Pancreas (tissue), 10 donors: ENCODE measurements around the gene GBA2. TPM values are rescaled to one million over a fixed set of nuclear protein-coding genes. Genes with fewer than 3 reads are reported as not detected.

ENCODE experiments used
- ATAC-seq, 4 donors: fragments of 200-7000 bp; cut with Tn5 transposase; one replicate each; pipeline versions ENCODE4 v1.8.0 to v1.9.1; 2020; ENCODE audit warnings: mild to moderate bottlenecking in 4 of 4, moderate library complexity in 4 of 4
- DNase-seq, 6 donors: peaks; one replicate each; pipeline ENCODE4 v3.0.0-alpha.2; 2020
- FAIRE-seq: peaks from 2 replicates; lab custom pipeline; 2012; peaks lifted over from hg19 to GRCh38; lab: Jason Lieb, UNC
- H3K27ac ChIP-seq, 4 donors: fragments of 200-600 bp; sonication (generic); 1 replicate in 3 of 4; 2 replicates in 1 of 4; pipeline versions ENCODE4 v1.5.0 to v1.8.0; 2020
- H3K27me3 ChIP-seq, 4 donors: fragments of 200-600 bp; one replicate each; pipeline ENCODE4 v1.8.0; 2021
- H3K36me3 ChIP-seq, 3 donors: fragments of 200-600 bp; sonication (generic) in 1 of 3; one replicate each; pipeline versions ENCODE4 v1.5.0 to v1.8.0; 2020 to 2021
- H3K4me1 ChIP-seq, 3 donors: fragments of 200-600 bp; one replicate each; pipeline ENCODE4 v1.8.0; 2021
- H3K4me3 ChIP-seq, 4 donors: fragments of 200-600 bp; sonication (generic) in 2 of 4; one replicate each; pipeline versions ENCODE4 v1.5.0 to v1.8.0; 2020 to 2021
- H3K9me3 ChIP-seq, 4 donors: fragments of 200-600 bp; one replicate each; pipeline ENCODE4 v1.8.0; 2021
- WGBS, 2 donors: extraction: QIAGEN DNeasy Blood & Tissue Kit; methylation state at CpG; one replicate each; pipeline ENCODE4 v1.1.7; 2013; 5-methylcytosine and 5-hydroxymethylcytosine counted together
- intact Hi-C, 3 donors: fragments of 100-400 bp; cut with DNase I; formaldehyde crosslinking; loops; one replicate each; pipeline versions ENCODE4 v1.11.1 to v1.14.2; 2022
- polyA plus RNA-seq, 2 donors: library from polyadenylated mRNA; stranded (reverse); fragments of 200-250 nt; gene quantifications; one replicate each; pipeline ENCODE4 v1.2.3, GENCODE V29; 2013
- total RNA-seq, 6 donors: library from RNA; stranded (reverse); fragmentation: NEBNext Ultra II Directional in 4 of 6; extraction: Animal tissue kit (Norgen Biotek cat#: 25700) in 4 of 6; gene quantifications; one replicate each; pipeline versions ENCODE4 v1.2.1 to v1.2.4, GENCODE V29; 2021 to 2023
- TF ChIP-seq, protein P1 (sequence below), 4 donors: fragments of 200-600 bp; sonication (generic) in 3 of 4; IDR thresholded peaks; one replicate each; pipeline versions ENCODE4 v1.5.0 to v1.8.0; 2021; ENCODE audit warnings: antibody characterized with exemption in 4 of 4
- donor health status: healthy with polysubstance abuse.
- donor health status: DM: no; HTN: no; CAD: no; lungs with moderate emphysema.
- donor health status: DM: no; HTN: no; CAD: no.
- donor health status: control.
- donor health status: control.
- donor health status: Bipolar disorder and iron deficiency.
- donor health status: DM: yes; HTN: yes; CAD: no.
- donor health status: DM: no; HTN: no; CAD: no.
- donor health status: DM: no; HTN: no; CAD: no.
- donor health status: DM: yes; HTN: yes; CAD: no.

Gene GBA2
- total and polyA plus RNA-seq, 8 donors = 22.0 to 91.3 (median 34.4) TPM

DNA sequence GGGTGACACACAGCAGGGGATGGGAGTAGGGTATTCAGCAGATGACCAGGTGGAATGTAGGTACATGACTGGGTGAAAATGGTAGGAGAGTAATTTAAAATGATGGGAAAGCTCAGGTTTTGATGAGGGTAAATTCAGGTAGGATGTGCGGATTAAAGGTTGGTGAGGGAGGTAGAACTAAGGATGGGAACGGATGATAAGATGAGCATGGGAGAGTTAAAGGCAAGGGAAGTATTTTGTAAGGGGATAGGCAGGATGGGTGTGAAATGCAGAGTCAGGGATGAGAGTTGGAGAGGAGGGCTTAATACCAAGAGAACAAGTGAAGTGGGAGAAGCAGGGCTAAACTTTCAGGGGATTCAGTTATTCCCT lies 18.6 kb downstream of the GBA2 start:
- Histone ChIP-seq H3K27me3 (no peaks in the 10 kb centered on the region), H3K9me3 (no peaks in the 10 kb centered on the region), H3K27ac (peak overlapping the region in 2 of 4 donors; percentile 12 to 92), H3K36me3 (peaks cover 0 to 9% (median 0%) of the 10 kb centered on the region in 3 donors), H3K4me3 (peak overlapping the region in 3 of 4 donors; percentile 0 to 87 (median 72)), H3K4me1 (peaks cover 25 to 42% (median 26%) of the 10 kb centered on the region in 3 donors)
- DNase-seq (no peak), FAIRE-seq (no peak), ATAC-seq (no peak)
- whole genome bisulfite sequencing, 2 donors = 85 to 93% methylated on average over 2 of the region's 2 CpGs
- intact Hi-C loops = no loop called here
- TF ChIP-seq, protein P1, sequence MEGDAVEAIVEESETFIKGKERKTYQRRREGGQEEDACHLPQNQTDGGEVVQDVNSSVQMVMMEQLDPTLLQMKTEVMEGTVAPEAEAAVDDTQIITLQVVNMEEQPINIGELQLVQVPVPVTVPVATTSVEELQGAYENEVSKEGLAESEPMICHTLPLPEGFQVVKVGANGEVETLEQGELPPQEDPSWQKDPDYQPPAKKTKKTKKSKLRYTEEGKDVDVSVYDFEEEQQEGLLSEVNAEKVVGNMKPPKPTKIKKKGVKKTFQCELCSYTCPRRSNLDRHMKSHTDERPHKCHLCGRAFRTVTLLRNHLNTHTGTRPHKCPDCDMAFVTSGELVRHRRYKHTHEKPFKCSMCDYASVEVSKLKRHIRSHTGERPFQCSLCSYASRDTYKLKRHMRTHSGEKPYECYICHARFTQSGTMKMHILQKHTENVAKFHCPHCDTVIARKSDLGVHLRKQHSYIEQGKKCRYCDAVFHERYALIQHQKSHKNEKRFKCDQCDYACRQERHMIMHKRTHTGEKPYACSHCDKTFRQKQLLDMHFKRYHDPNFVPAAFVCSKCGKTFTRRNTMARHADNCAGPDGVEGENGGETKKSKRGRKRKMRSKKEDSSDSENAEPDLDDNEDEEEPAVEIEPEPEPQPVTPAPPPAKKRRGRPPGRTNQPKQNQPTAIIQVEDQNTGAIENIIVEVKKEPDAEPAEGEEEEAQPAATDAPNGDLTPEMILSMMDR (IDR thresholded peaks at IDR 0.05) = no peak

DNA sequence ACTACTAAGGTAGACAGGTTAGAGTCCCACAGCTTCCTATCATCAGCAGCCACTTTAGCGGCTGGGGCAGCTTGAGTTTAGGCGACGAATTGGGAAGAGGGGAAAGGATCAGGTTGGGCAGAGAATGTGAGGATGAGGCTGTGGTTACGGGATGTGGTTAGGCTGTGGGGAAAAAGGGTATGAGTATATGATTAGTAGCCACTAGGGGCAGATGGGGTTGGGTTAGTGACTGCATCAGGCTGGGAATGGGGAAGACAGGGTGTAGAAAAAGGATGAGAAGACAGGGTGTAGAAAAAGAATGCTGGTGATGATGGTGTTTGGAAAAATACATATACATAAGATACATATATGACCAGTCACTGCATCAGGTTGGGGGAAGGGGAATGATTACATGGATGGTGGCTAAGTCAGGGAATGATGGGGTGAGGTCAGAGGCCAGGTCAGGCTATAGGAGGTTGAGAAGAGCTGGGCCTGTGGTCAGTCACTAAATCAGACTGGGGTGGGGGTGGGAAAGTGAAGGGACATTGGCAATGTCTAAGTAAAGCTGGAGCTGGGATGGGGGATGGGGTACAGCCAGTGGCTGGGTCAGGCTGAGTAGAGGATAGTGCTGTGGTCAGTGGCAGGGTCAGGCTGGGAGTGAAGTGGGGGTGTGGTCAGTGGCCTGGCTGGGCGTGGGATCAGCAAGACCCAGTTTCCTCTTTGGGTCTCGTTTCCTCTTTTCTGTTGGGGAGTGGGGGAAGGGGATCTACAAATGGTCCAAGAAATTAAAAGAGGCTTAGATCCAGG lies 19.1 kb downstream of the GBA2 start:
- ATAC-seq (no peak), FAIRE-seq (no peak), DNase-seq (peak in 1 of 6 donors; percentile 67)
- peaks cover 25 to 42% (median 26%) of the 10 kb centered on the region in 3 donors for H3K4me1 ChIP-seq
- H3K36me3 ChIP-seq = peaks cover 0 to 9% (median under 1%) of the 10 kb centered on the region in 3 donors
- WGBS, 2 donors = 45 to 61% methylated on average over 6 of the region's 6 CpGs
- H3K4me3 ChIP-seq = peak overlapping the region in 1 of 4 donors; percentile 72
- intact Hi-C loops = no loop called here
- no peaks in the 10 kb centered on the region for H3K9me3 ChIP-seq
- H3K27me3 ChIP-seq = no peaks in the 10 kb centered on the region
- peak overlapping the region in 2 of 4 donors; percentile 19 to 92 for H3K27ac ChIP-seq
- TF ChIP-seq, protein P1 (IDR thresholded peaks at IDR 0.05) = peak; percentile 11 to 35 (median 26)

DNA sequence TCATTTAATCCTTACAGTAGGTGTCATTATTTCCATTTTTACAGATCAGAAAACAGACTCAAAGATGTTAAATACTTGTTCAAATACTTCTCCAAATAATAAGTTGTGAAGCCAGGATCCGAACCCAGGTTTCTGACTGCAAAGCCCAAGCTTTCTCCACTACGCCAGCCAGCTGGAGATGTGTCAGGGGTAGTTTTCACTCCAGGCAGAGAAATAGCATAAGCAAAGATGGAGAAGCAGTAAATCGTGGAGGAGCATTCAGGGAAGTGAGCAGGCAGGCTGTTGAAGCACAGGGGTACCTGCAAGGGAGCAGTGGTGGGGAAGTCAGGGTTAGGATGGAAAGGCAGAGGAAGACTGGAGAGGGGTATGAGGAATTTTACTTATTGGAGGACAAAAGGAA lies 19.9 kb downstream of the GBA2 start:
- Histone ChIP-seq H3K4me3 (peak overlapping the region in 1 of 4 donors; percentile 72), H3K27me3 (no peaks in the 10 kb centered on the region), H3K36me3 (peaks cover 0 to 16% (median 8%) of the 10 kb centered on the region in 3 donors), H3K27ac (peak overlapping the region in 1 of 4 donors; percentile 19), H3K4me1 (peaks cover 24 to 40% (median 25%) of the 10 kb centered on the region in 3 donors), H3K9me3 (no peaks in the 10 kb centered on the region)
- intact Hi-C loops = no loop called here
- 77 to 87% methylated on average over 3 of the region's 3 CpGs for WGBS, 2 donors
- ATAC-seq = no peak
- no peak for FAIRE-seq
- TF ChIP-seq, protein P1 (IDR thresholded peaks at IDR 0.05) = no peak
- no peak for DNase-seq

DNA sequence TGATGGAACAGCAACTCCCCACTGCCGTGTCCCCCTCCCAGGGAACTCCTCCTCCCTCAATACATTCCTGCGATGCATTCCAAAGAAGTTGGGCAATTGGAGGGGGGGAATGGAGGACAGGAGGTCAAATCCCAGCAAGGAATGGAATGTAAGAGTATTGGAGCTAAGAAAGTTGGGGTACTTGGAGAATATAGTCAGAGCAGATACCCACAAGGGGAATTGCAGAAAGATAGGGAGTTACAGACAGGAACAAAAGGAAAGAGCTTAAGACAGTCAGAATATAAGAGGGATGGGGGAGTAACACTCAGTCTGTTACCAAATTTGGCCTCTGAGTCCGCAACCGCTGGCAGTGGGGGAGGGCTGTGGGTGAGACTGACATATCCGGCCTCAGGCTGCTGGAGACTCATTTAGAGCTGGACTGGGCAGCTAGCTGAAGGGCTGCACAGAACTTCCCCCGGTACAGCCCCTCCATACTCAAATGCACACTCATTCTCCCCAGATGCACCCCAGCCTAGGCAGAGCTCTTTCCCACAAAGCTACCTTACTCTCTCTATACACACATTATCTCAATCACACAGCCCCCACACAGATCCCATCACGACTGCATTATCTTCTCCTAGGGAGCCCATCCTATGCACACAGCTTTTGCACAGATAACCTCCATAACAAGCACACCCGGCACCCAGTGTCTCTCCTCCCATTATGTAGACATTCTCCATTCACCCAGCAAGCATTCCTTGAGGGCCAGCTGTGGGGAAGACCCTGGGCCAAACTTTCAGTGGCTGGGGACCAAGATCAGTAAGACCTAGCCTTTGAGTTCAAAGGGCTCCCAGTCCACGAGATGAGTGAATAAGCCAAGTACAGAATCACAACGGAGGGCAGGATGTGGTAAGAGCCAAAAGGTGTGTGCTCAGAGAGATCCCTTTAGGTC lies 20.7 kb downstream of the GBA2 start:
- Histone ChIP-seq H3K9me3 (no peaks in the 10 kb centered on the region), H3K27ac (peak overlapping the region in 2 of 4 donors; percentile 11 to 28), H3K27me3 (no peaks in the 10 kb centered on the region), H3K36me3 (peaks cover 3 to 24% (median 16%) of the 10 kb centered on the region in 3 donors), H3K4me3 (peak overlapping the region in 1 of 4 donors; percentile 23), H3K4me1 (peaks cover 16 to 32% (median 19%) of the 10 kb centered on the region in 3 donors)
- ATAC-seq (no peak), DNase-seq (peak in 1 of 6 donors; percentile 56), FAIRE-seq (no peak)
- 32 to 36% methylated on average over 10 of the region's 10 CpGs for WGBS, 2 donors
- TF ChIP-seq, protein P1 (IDR thresholded peaks at IDR 0.05) = no peak
- intact Hi-C loops = no loop called here
